ENCODE measurements around the gene CDADC1.

The CDADC1 gene

DNA sequence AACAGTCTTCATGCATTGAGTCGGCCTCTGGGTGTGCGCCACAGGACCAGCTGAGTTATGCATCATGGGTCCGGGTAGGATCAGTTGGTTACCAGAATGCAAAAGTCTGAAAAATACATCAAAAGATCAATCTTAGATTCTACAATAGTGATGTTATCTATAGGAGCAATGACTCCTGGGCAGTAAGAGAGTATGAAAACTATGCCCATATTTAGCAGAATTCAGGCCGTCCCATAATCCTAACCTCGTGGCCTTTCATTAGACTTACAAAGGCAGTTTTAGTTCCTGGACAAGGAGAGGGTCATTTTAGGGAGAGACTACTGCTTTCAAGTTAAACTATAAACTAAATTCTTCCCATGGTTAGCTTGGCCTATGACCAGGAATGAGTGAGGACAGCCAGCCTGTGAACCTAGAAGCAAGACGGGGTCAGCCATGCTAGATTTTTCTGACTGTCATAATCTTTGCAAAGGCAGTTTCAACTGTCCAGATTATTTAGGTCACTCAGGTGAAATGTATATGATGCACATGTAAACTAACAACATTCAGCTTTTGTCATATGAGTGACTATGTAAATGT is 11.8 kb upstream of the CDADC1 start:
- DNase-seq (ENCODE audit: low spot score) (no peak), FAIRE-seq (no peak)

- DNase-seq (ENCODE audit: low spot score): no peak
- FAIRE-seq: no peak
Measured at GRCh38 chr13:49238621-49239020, 9.1 kb upstream of the CDADC1 start.

DNA sequence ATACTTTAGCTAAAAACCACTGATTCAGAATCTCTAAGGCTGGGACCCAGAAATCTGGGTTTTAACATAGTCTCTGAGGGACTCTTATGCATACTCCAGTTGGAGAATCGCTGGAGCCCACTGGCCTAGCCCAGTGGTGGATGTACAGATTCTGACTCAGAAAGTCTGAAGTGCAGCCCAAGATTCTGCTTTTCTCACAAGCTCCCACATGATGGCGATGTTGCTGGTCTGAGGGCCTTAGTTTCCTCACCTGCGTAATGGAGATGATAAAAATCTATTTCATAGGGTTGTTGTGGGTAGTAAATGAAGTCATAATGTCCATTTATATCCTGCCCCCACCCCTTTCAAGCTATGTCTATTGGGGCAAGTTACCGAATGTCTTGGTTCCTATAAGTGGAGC is 7.7 kb upstream of the CDADC1 start:
- DNase-seq (ENCODE audit: low spot score) (no peak), FAIRE-seq (no peak)

DNA sequence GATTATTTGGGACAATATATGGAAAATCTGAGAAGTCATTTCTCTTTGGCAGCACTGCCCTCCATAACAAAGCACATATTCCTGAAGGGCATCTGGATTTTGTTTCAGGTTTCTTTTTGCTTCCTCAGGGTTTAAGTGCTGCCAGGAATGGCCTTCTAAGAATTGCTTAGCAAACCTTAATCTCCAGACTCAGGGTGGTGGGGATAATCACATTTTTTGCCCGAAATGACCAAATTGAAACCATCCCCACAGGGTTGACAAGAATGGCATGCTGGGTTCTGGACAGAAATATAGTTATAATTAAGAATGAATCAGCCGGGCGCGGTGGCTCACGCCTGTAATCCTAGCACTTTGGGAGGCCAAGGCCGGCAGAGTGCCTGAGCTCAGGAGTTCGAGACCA is 6.4 kb upstream of the CDADC1 start:
- no peak for FAIRE-seq
- DNase-seq (ENCODE audit: low spot score): no peak

- FAIRE-seq: no peak
- no peak for DNase-seq (ENCODE audit: low spot score)
Measured at GRCh38 chr13:49245101-49245500, 2.6 kb upstream of the CDADC1 start.

GRCh38 chr13:49246850-49247642 is 679 bp upstream of the CDADC1 start:
- FAIRE-seq (no peak), DNase-seq (ENCODE audit: low spot score) (no peak)

- FAIRE-seq (no peak), DNase-seq (ENCODE audit: low spot score) (no peak)
Measured at GRCh38 chr13:49248622-49249002, 887 bp downstream of the CDADC1 start.

GRCh38 chr13:49251326-49251725 is 3.6 kb downstream of the CDADC1 start:
- FAIRE-seq (no peak), DNase-seq (ENCODE audit: low spot score) (no peak)

DNA sequence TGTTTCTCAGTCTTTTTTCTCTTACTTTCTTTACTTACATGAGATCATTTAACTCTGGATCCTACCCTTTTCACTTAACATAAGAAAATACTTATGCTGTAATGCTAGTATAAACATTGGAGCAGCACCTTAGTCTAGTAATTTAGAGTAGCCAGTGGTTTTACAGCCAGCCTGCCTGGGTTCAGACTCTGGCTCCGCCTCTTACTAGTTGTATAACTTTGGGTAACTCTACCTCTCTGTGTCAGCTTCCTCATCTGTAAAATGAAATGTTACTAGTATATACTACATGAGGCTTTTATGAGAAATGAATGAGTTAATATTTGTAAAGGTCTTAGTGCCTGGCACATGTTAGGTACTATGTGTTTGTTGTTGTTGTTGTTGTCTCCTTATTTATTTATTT is 5.6 kb downstream of the CDADC1 start:
- DNase-seq (ENCODE audit: low spot score): no peak
- no peak for FAIRE-seq

- DNase-seq (ENCODE audit: low spot score) (no peak), FAIRE-seq (no peak)
Measured at GRCh38 chr13:49254007-49254406, 6.3 kb downstream of the CDADC1 start.

DNA sequence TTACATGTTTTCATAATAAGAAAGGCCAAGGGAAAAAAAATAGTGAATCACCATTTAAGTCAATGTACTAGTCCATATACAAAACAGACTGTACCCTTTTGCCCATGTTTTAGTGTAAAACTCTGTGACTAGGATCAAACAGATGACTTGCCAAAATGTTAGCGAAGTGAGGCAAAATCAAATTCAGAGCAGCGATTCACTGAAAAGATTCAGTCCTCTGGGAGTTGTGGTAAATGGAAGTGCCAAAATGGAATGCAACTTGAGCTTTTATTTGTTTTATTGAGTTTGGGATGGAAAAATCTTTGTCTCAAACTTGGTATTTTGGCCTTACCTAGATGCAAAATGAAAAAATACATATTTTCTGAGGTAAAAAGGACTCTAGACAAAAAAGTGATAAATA is 9.1 kb downstream of the CDADC1 start:
- FAIRE-seq (no peak), DNase-seq (ENCODE audit: low spot score) (no peak)

GRCh38 chr13:49258089-49258796 is 10.5 kb downstream of the CDADC1 start:
- FAIRE-seq: no peak
- no peak for DNase-seq (ENCODE audit: low spot score)

DNA sequence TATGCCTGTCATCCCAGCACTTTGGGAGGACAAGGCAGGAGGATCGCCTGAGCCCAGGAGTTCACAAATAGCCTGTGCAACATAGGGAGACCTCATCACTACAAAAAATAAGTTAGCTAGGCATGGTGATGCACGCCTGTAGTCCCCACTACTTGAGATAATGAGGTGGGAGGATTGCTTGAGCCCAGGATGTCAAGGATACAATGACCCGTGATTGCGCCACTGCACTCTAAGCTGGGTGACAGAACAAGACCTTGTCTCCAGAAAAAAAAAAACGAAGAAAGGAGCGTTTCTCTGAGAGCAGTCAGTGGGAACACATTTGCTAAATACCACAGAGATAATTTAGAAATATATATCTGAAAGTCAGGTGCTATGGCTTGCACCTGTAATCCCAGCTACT is 11.9 kb downstream of the CDADC1 start:
- no peak for DNase-seq (ENCODE audit: low spot score)
- FAIRE-seq: no peak

DNA sequence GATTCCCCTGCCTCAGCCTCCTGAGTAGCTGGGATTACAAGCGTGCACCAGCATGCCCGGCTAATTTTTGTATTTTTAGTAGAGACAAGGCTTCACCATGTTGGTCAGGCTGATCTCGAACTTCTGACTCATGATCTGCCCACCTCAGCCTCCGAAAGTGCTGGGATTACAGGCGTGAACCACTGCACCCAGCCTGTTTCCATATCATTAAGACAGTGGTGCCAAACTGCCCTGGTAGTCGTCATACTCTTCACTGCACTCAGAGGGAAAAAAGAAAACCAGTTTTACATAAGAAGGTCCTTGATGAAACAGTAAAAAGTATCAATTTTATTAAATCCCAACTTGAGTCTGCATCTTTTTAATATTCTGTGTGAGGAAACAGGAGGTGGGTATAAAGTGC is 14.9 kb downstream of the CDADC1 start:
- no peak for DNase-seq (ENCODE audit: low spot score)
- no peak for FAIRE-seq

DNA sequence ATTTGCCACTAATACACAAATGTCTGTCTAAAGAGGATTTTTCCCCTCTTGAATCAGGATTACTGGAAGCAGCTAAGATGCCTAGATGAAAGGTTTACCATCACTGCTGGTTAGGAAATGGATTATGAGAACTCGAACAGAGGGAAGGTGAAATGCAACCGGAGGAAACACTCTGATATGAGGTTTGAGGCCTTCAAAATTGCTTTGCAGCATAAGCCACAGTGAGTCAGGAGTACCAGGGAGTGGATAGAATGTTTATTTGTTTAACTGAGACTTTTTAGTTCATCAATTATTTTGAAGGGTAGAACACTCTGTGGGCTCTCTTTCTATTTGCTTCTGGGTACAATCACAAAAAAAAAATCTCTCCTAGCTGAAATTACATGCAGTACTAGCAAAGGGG is 18.1 kb downstream of the CDADC1 start:
- FAIRE-seq: no peak
- no peak for DNase-seq (ENCODE audit: low spot score)

DNA sequence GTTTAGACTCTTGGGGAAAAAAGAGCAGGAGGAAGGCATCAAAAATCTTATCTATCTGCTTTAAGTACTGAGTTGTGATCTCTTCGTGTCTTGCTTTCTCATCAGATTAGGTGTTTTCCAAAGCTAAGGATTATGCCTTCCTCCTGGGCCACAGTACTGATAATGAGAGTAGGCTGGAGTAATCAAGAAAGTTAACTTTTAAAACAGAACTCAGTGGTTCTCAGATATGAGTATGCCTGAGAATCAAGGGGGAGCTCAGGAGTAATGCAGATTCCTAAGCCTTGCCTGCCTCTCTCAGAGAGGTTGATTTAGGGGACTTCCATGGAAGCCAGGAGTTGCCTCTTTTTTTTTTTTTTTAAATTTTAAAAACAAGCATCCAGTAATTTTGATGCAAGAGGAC is 23.5 kb downstream of the CDADC1 start:
- FAIRE-seq (no peak), DNase-seq (ENCODE audit: low spot score) (no peak)

DNA sequence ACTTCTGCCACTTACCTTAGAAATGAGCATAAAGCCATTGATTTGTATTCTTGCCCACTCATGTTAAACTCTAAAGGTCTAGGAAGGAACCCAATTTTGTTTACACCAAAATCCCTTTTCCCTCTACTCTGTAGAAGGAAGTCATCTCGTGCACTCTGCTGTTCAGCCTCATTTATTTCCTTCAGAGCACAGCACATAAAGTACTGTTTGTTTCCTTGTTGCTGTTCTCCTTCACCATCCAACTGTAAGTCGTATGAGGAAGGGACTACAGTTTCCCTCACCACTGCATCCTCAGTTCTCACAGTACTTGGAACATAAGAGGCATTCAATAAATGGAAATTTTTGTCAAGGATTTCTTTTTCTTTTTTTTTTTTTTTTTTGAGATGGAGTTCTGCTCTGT is 24.6 kb downstream of the CDADC1 start:
- no peak for FAIRE-seq
- no peak for DNase-seq (ENCODE audit: low spot score)

DNA sequence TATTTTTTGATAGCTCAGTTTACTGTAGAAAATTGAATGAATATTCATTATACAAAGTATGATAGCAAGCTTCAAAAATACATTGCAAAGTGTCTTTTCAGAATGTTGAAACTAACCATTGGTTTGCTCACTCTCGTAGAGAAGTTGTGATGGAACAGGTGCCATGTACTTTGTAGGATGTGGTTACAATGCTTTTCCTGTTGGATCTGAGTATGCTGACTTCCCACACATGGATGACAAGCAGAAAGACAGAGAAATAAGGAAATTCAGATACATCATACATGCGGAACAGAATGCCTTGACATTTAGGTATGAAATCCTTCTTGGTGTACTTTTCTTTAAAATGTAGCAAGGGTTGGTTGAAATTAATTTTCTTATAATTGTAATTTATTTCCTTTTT is 30.5 kb downstream of the CDADC1 start:
- DNase-seq (ENCODE audit: low spot score): no peak
- no peak for FAIRE-seq

GRCh38 chr13:49279112-49279511 is 31.4 kb downstream of the CDADC1 start:
- FAIRE-seq (no peak), DNase-seq (ENCODE audit: low spot score) (no peak)

DNA sequence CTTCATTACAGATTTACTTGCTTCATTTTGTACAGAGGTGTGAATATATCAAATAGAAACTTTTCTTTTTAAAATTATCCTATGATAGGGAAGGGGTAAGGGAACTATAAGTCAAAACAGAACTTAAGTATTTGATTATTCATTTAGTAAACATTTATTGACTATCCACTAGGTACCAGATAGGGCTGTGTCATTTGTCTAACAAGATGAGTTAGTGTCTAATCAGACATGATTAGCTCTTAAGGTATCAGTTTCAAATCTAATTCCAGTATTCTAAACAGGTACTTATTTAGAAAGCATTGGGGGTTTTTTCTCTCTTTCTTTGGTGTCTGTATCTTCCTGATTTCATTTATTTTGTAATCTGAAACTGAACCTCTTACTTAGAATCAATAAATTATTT is 32.2 kb downstream of the CDADC1 start:
- DNase-seq (ENCODE audit: low spot score) (no peak), FAIRE-seq (no peak)

DNA sequence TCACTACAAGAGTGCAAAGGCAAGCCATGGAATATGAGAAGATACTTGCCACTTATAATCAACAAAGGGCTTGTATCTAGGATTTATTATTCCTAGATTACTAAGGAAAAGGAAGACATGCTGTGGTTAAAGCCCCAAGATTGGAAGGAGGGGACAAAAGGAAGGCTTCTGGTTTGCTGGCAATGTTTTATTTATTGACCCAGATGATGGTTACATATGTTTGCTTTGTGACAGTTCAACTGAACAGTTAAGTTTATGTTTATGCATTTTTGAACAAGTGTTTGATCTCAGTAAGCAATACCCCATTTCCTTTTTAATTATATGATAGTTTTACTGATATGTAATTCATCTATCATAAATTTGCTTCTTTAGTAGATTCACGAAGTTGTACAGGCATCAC is 40.3 kb downstream of the CDADC1 start:
- no peak for DNase-seq (ENCODE audit: low spot score)
- FAIRE-seq: no peak

DNA sequence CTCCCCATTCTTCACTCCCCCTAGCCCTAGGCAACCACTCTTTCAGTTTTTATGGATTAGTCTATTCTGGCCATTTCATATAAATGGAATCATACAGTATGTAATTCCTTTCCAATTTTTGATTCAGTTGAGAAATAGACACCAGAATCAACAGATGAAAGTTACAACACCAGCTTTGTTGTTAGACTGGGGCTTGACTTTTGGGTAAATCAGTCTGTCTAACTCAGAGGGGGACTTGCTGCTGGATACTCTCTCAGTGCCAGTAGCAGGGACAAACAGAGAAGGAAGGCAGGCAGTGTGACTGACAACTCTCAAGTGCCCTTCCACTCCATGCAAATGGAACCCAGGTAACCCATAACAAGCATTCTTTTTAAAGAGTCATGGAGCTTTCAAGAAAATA is 40.7 kb downstream of the CDADC1 start:
- FAIRE-seq: no peak

More for the DNA sequence above, 40.7 kb downstream of the CDADC1 start:
- no peak for DNase-seq (ENCODE audit: low spot score)

Data from RCC 7860 (cell line).